ENCODE measurements around the gene DNAH3.
A peak's percentile ranks its signal among the peaks of the same experiment; 100 is the strongest.
"Not testable (repeated sequence)": the region's sequence is repeated elsewhere in the genome, so short reads cannot be mapped to it uniquely, and the experiment has no call there.

The DNAH3 gene

GRCh38 chr16:21150375-21151001, at the start of gene DNAH3:
DNAH3 (minus strand) TSS chr16:21150846; CDS start chr16:21150319, 527 bp downstream.
- DNase-seq, result no peak

DNA sequence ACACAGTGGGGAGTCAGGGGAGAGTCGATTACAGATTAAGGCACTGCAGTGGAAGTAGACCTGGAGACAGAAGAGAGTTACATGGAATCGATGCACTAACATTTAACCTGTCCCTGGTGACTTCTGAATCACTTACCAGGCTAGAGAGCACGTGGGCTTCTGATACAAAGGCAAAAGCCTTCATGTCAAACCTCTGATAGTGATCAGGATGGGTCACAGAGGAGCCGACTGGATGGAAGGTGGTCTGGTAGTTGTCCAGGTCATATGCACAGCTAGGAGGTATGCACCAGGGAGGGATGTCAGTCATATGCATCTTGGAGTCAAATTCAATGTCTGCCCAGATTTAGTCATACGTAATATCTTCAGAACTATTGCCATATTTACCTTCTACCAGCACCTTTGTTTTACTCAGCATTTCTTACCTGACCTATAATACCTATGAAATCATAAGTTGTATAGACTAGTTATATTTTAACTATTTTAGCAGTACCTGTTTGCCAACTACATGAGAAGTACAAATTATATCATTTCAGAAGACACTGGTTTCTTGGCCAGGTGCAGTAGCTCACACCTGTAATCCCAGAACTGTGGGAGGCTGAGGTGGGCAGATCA, 49.1 kb upstream of the DNAH3 start:
- DNase-seq, result no peak

GRCh38 chr16:21197621-21198020, 47.0 kb upstream of the DNAH3 start:
- DNase-seq, result no peak

GRCh38 chr16:21197112-21197511, 46.5 kb upstream of the DNAH3 start:
- no peak for DNase-seq

DNA sequence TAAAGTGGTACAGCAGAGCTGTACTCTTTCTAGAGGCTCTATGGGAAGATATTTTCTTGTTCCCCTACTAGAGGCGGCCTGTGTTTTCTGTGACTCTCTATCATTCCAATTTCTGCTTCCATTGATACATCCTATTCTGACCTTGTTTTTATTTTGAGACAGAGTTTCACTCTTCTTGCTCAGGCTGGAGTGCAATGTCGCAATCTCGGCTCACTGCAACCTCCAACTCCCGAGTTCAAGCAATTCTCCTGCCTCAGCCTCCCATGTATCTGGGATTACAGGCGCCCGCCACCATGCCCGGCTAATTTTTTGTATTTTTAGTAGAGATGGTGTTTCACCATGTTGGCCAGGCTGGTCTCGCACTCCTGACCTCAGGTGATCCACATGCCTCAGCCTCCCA, 44.7 kb upstream of the DNAH3 start:
- DNase-seq, result not testable (repeated sequence)

- no peak for DNase-seq
Observed at GRCh38 chr16:21194771-21195301, 44.2 kb upstream of the DNAH3 start.

GRCh38 chr16:21192991-21193390, 42.3 kb upstream of the DNAH3 start:
- no peak for DNase-seq

DNA sequence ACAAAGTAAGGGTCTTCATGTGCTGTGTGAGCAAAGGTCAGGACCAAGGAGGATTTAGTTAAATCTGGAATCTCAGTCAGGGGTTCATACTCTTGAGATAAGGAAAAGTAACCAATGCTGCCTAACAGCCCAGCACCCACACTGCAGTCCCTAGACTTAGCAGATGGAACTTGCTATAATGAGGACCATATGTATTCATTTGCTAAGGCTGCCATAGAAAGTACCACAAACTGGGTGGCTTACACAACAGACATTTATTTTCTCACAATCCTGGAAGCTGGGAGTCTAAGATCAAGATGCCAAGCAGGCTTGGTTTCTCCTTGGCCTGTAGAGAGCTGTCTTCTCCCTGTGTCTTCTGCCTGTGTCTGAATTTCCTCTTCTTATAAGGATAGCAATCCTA, 40.0 kb upstream of the DNAH3 start:
- no peak for DNase-seq

DNA sequence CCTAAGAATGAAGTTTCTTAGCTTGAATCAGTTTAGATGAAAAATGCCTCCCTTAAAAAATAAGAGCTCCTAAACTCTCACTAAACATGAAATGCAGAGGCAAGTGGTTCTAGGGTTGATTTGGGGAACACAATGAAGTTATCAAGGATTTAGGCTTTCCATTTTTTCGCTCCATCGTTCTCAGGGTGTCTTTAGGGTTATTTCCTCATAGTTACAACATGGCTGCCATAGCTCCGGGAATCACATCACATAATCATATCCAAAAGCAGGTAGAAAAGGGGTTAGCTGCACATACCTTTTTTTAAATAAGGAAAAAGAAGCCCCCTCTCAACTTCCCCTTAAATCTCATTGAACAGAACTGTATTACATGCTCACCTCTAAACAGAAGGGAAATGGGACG, 39.4 kb upstream of the DNAH3 start:
- no peak for DNase-seq

GRCh38 chr16:21189311-21189710, 38.7 kb upstream of the DNAH3 start:
- DNase-seq, result no peak

GRCh38 chr16:21186326-21186691, 35.7 kb upstream of the DNAH3 start:
- no peak for DNase-seq

- DNase-seq, result no peak
Observed at GRCh38 chr16:21185659-21186325, 35.1 kb upstream of the DNAH3 start.

GRCh38 chr16:21184834-21185233, 34.2 kb upstream of the DNAH3 start:
- DNase-seq, result peak; percentile 37

- no peak for DNase-seq
Observed at GRCh38 chr16:21183995-21184394, 33.3 kb upstream of the DNAH3 start.

DNA sequence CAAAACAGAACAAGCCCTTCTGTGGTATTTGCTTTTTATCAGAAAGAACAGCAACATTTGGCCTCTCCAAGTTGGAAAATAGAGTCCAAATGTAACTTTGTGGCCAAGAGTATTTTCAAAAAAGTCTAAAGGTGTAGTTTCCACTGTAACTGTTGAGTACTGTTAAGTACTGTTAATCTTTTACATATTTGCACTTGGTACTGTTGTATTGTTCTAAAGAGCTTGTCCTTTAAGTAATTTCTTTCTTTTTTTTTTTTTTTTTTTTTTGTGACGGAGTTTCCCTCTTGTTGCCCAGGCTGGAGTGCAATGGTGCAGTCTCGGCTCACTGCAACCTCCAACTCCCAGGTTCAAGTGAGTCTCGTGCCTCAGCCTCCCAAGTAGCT, 29.3 kb upstream of the DNAH3 start:
- DNase-seq, result no peak

DNA sequence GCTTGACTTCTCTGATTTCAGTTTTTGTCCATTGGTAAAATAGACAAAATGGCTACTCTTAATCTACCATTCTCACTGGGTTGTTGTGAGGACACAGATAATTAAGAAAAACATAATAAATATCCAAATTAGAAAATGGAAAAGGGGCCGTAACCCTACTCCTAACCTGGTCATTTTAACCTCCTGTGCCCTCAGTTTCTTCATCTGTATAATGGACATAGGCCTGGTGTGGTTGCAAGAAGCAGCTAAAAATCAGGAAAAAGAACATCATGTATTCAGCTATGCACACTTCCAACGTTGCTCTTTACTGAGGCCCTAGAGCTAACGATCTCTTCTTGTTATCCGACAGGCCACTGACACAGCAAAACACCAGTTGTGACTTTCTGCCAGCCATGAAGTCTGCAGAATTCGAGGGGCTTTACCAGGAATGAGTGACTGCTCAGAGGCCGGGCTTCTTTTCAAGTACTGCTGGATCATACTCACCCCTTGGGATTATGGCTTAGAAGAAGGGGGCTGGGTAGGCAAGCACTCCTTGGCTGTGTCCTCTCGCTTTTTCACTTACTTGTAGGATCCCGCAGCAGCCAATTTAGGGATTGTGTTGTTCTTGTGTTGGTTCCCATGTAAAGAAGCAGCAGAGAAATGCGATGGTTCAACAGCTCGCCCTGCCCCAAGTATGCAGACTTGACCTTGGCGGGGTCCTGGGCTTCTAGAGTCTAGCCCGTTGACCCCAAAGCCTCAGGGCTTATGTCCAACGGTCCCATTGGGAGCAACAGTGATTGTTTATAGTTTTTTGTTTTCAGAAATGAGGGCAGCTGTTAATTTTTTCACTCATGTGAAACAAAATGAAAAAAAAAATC, 28.7 kb upstream of the DNAH3 start:
- DNase-seq, result no peak

DNA sequence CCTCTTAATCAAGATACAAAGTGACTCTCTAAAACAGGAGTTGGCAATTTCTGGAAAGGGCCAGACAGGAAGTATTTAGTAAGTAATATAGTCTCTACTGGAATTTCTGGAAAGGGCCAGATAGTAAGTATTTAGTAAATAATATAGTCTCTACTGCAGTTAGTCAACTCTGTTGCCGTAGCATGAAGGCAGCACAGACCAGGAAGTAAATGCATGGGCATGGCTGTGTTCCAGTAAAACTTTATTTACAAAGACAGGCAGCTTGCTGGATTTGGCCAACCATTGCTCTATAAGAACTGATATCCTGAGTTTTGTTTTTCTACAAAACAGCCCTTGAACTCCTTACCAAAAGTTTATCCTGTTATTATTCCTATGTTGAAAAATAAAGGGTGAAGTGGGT, 24.8 kb upstream of the DNAH3 start:
- no peak for DNase-seq

GRCh38 chr16:21172650-21173049, 22.0 kb upstream of the DNAH3 start:
- DNase-seq, result no peak

DNA sequence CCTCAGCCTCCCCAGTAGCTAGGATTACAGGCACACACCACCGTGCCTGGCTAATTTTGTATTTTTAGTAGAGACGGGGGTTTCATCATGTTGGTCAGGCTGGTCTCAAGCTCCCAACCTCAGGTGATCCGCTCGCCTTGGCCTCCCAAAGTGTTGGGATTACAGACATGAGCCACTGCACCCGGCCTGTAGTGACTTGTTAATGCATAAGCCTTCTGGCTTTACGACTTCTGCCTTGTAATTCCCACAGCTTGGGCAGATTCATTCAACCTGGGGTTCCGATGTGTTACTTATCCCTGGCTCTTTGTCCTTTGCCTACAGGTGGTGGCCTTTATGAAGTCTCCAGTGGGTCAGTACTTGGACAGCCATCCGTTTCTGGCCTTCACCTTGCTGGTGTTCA, 19.5 kb upstream of the DNAH3 start:
- DNase-seq, result not testable (repeated sequence)

GRCh38 chr16:21169249-21169981, 18.8 kb upstream of the DNAH3 start:
- DNase-seq, result no peak

DNA sequence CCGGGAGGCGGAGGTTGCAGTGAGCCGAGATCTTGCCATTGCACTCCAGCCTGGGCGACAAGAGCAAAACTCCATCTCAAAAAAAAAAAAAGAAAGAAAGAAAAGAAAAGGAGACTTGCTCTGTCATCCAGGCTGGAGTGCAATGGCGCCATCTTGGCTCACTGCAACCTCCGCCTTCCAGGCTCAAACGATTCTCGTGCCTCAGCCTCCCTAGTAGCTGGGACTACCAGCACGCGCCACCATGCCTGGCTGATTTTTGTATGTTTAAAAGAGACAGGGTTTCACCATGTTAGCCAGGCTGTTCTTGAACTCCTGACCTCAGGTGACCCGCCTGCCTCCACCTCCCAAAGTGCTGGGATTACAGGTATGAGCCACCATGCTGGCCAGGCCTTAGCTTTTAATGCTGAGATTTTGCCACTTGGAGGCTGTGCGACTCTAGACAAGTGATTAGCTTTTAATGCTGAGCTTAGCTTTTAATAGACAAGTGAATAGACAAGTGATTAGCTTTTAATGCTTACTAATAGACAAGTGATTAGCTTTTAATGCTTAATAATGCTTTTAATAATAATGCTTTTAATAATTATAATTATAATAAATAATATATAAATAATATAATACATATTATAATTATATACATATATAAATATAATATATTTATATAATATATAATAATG, 17.4 kb upstream of the DNAH3 start:
- DNase-seq, result peak; percentile 18

DNA sequence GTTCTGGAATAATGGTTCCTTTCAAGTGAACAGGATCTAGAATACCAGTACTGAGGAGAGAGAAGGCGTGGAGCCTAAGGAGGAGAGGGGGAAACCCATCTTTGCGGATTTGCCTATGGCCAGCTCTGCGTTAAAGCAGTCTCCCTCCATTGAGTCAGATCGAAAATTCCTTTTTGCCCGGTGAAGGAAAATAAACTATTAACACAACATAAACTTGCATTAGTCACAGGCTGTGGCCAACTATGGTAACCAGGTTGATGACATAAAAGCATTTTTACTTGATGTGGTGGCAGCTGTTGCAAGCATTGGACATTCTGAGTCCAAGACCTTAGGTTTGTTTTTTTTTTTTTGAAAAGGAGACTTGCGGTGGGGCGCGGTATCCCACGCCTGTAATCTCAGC, 16.7 kb upstream of the DNAH3 start:
- DNase-seq, result no peak
